H7 (cell line): ENCODE data around the gene NCKAP5L. TPM values are rescaled to one million over a fixed set of nuclear protein-coding genes. Genes with fewer than 3 reads are reported as not detected.
"Not testable (repeated sequence)": the region's sequence is repeated elsewhere in the genome, so short reads cannot be mapped to it uniquely, and the experiment has no call there.

ENCODE experiments used
- DNase-seq: peaks from one replicate; pipeline ENCODE4 v3.0.0; 2012
- H3K27me3 ChIP-seq: 2 replicates; pipeline ENCODE4 v1.6.0; 2011; ENCODE audit warnings: mild to moderate bottlenecking, low read length; ENCODE audit not compliant: control insufficient read depth, insufficient read depth
- H3K36me3 ChIP-seq: replicated peaks from 2 replicates; pipeline ENCODE4 v1.5.1; 2011; ENCODE audit warnings: low read length; ENCODE audit not compliant: control insufficient read depth, insufficient read depth
- H3K4me3 ChIP-seq: 2 replicates; pipeline ENCODE4 v1.5.1; 2011; ENCODE audit warnings: low read depth, mild to moderate bottlenecking, control low read depth, low read length, moderate library complexity; ENCODE audit not compliant: insufficient read depth
- total RNA-seq: library from RNA; depleted of rRNA; stranded (reverse); fragments of >200 nt; shearing (Covaris generic); gene quantifications from 2 replicates; pipeline ENCODE4 v1.2.3, GENCODE V29; 2014

The NCKAP5L gene
- total RNA-seq, 1 experiment from 2014 or later = 22.3 TPM

- DNase-seq = peak; percentile 28
- peaks cover 2% of the 10 kb centered on the region for H3K36me3 ChIP-seq
- no peaks in the 10 kb centered on the region for H3K27me3 ChIP-seq
- H3K4me3 ChIP-seq = no peak overlapping the region
These were observed 34.2 kb downstream of the NCKAP5L start for GRCh38 chr12:49794021-49794420.

- peaks cover 2% of the 10 kb centered on the region for H3K36me3 ChIP-seq
- H3K27me3 ChIP-seq = no peaks in the 10 kb centered on the region
- H3K4me3 ChIP-seq = no peak overlapping the region
- peak; percentile 42 for DNase-seq
These were observed 34.6 kb downstream of the NCKAP5L start for GRCh38 chr12:49793620-49794019.

GRCh38 chr12:49792976-49793580, 35.1 kb downstream of the NCKAP5L start:
- peaks cover 2% of the 10 kb centered on the region for H3K36me3 ChIP-seq

GRCh38 chr12:49792181-49792970, 35.8 kb downstream of the NCKAP5L start:
- Histone ChIP-seq H3K27me3 (no peaks in the 10 kb centered on the region), H3K4me3 (no peak overlapping the region), H3K36me3 (peaks cover 1% of the 10 kb centered on the region)
- DNase-seq = peak; percentile 41

More at GRCh38 chr12:49792976-49793580, 35.1 kb downstream of the NCKAP5L start:
- no peak overlapping the region for H3K4me3 ChIP-seq
- DNase-seq = peak; percentile 27
- no peaks in the 10 kb centered on the region for H3K27me3 ChIP-seq

- Histone ChIP-seq H3K36me3 (no peaks in the 10 kb centered on the region; the same call in none of the 2 replicates), H3K27me3 (no peaks in the 10 kb centered on the region), H3K4me3 (no peak overlapping the region)
- no peak for DNase-seq
These were observed 36.5 kb downstream of the NCKAP5L start for GRCh38 chr12:49791700-49792099.

- peak; percentile 51 for DNase-seq
- no peaks in the 10 kb centered on the region; the same call in none of the 2 replicates for H3K36me3 ChIP-seq
- no peaks in the 10 kb centered on the region for H3K27me3 ChIP-seq
- no peak overlapping the region for H3K4me3 ChIP-seq
These were observed 37.3 kb downstream of the NCKAP5L start for GRCh38 chr12:49790741-49791555.

- H3K27me3 ChIP-seq = no peaks in the 10 kb centered on the region
- H3K36me3 ChIP-seq = no peaks in the 10 kb centered on the region; the same call in none of the 2 replicates
- no peak overlapping the region for H3K4me3 ChIP-seq
- peak; percentile 79 for DNase-seq
These were observed 38.2 kb downstream of the NCKAP5L start for GRCh38 chr12:49789992-49790391.

- DNase-seq = no peak
- no peaks in the 10 kb centered on the region for H3K27me3 ChIP-seq
- no peaks in the 10 kb centered on the region; the same call in none of the 2 replicates for H3K36me3 ChIP-seq
- H3K4me3 ChIP-seq = no peak overlapping the region
These were observed 40.5 kb downstream of the NCKAP5L start for GRCh38 chr12:49787672-49788071.

GRCh38 chr12:49784756-49785409, 43.3 kb downstream of the NCKAP5L start:
- Histone ChIP-seq H3K4me3 (no peak overlapping the region), H3K27me3 (no peaks in the 10 kb centered on the region), H3K36me3 (no peaks in the 10 kb centered on the region; the same call in 1 of the 2 replicates)
- no peak for DNase-seq

- no peak for DNase-seq
- no peaks in the 10 kb centered on the region for H3K27me3 ChIP-seq
These were observed 44.1 kb downstream of the NCKAP5L start for GRCh38 chr12:49783917-49784676.

GRCh38 chr12:49780914-49781313, 47.3 kb downstream of the NCKAP5L start:
- H3K27me3 ChIP-seq, DNase-seq, H3K4me3 ChIP-seq, H3K36me3 ChIP-seq: not testable (repeated sequence)

More at GRCh38 chr12:49783917-49784676, 44.1 kb downstream of the NCKAP5L start:
- Histone ChIP-seq H3K4me3 (no peak overlapping the region), H3K36me3 (no peaks in the 10 kb centered on the region)

GRCh38 chr12:49779581-49779980, 48.6 kb downstream of the NCKAP5L start:
- Histone ChIP-seq H3K27me3 (no peaks in the 10 kb centered on the region), H3K4me3 (no peak overlapping the region), H3K36me3 (no peaks in the 10 kb centered on the region)
- DNase-seq = no peak

- H3K27me3 ChIP-seq = no peaks in the 10 kb centered on the region
- DNase-seq = peak; percentile 81
- H3K36me3 ChIP-seq = no peaks in the 10 kb centered on the region
- H3K4me3 ChIP-seq = no peak overlapping the region
These were observed 50.1 kb downstream of the NCKAP5L start for GRCh38 chr12:49777800-49778748.
